ENCODE results near the gene RUFY1.
A peak's percentile ranks its signal among the peaks of the same experiment; 100 is the strongest.

The RUFY1 gene

GRCh38 chr5:179606071-179606909 lies 55.9 kb downstream of the RUFY1 start:
- Mint-ChIP-seq H3K4me1 (ENCODE audit: low read depth) (peaks cover 22% of the 10 kb centered on the region), H3K36me3 (no peaks in the 10 kb centered on the region), H3K27me3 (no peaks in the 10 kb centered on the region), H3K4me3 (no peak overlapping the region), H3K9me3 (ENCODE audit: low read depth) (no peaks in the 10 kb centered on the region), H3K27ac (peak overlapping the region; percentile 25)

- no peaks in the 10 kb centered on the region for H3K36me3 Mint-ChIP-seq
- peaks cover 25% of the 10 kb centered on the region for H3K4me1 Mint-ChIP-seq (ENCODE audit: low read depth)
- no peaks in the 10 kb centered on the region for H3K27me3 Mint-ChIP-seq
- H3K9me3 Mint-ChIP-seq (ENCODE audit: low read depth), result no peaks in the 10 kb centered on the region
- H3K27ac Mint-ChIP-seq, result peak overlapping the region; percentile 16
- no peak overlapping the region for H3K4me3 Mint-ChIP-seq
These were observed 56.5 kb downstream of the RUFY1 start for GRCh38 chr5:179606910-179607159.

- no peaks in the 10 kb centered on the region for H3K36me3 Mint-ChIP-seq
- H3K9me3 Mint-ChIP-seq (ENCODE audit: low read depth), result no peaks in the 10 kb centered on the region
- H3K4me3 Mint-ChIP-seq, result no peak overlapping the region
- peak overlapping the region; percentile 72 for H3K27ac Mint-ChIP-seq
- H3K27me3 Mint-ChIP-seq, result no peaks in the 10 kb centered on the region
- H3K4me1 Mint-ChIP-seq (ENCODE audit: low read depth), result peaks cover 28% of the 10 kb centered on the region
These were observed 57.0 kb downstream of the RUFY1 start for GRCh38 chr5:179607160-179607931.

GRCh38 chr5:179608131-179608581 lies 57.8 kb downstream of the RUFY1 start:
- Mint-ChIP-seq H3K27me3 (no peaks in the 10 kb centered on the region), H3K36me3 (peaks cover 5% of the 10 kb centered on the region), H3K27ac (peak overlapping the region; percentile 72), H3K4me1 (ENCODE audit: low read depth) (peaks cover 34% of the 10 kb centered on the region), H3K9me3 (ENCODE audit: low read depth) (no peaks in the 10 kb centered on the region), H3K4me3 (no peak overlapping the region)

GRCh38 chr5:179609834-179610108 lies 59.4 kb downstream of the RUFY1 start:
- Mint-ChIP-seq H3K4me1 (ENCODE audit: low read depth) (peaks cover 45% of the 10 kb centered on the region), H3K9me3 (ENCODE audit: low read depth) (no peaks in the 10 kb centered on the region), H3K36me3 (peaks cover 10% of the 10 kb centered on the region), H3K27ac (peak overlapping the region; percentile 41), H3K4me3 (no peak overlapping the region), H3K27me3 (no peaks in the 10 kb centered on the region)

- no peaks in the 10 kb centered on the region for H3K27me3 Mint-ChIP-seq
- H3K4me3 Mint-ChIP-seq, result no peak overlapping the region
- H3K36me3 Mint-ChIP-seq, result peaks cover 10% of the 10 kb centered on the region
- H3K4me1 Mint-ChIP-seq (ENCODE audit: low read depth), result peaks cover 48% of the 10 kb centered on the region
- H3K27ac Mint-ChIP-seq, result peak overlapping the region; percentile 70
- no peaks in the 10 kb centered on the region for H3K9me3 Mint-ChIP-seq (ENCODE audit: low read depth)
These were observed 60.0 kb downstream of the RUFY1 start for GRCh38 chr5:179610109-179610902.

GRCh38 chr5:179610903-179611265 lies 60.5 kb downstream of the RUFY1 start:
- H3K4me1 Mint-ChIP-seq (ENCODE audit: low read depth), result peaks cover 52% of the 10 kb centered on the region
- no peaks in the 10 kb centered on the region for H3K27me3 Mint-ChIP-seq
- H3K4me3 Mint-ChIP-seq, result no peak overlapping the region
- peak overlapping the region; percentile 70 for H3K27ac Mint-ChIP-seq
- no peaks in the 10 kb centered on the region for H3K9me3 Mint-ChIP-seq (ENCODE audit: low read depth)
- H3K36me3 Mint-ChIP-seq, result peaks cover 12% of the 10 kb centered on the region

GRCh38 chr5:179612577-179613459 lies 62.5 kb downstream of the RUFY1 start:
- no peaks in the 10 kb centered on the region for H3K27me3 Mint-ChIP-seq
- peaks cover 67% of the 10 kb centered on the region for H3K4me1 Mint-ChIP-seq (ENCODE audit: low read depth)
- H3K36me3 Mint-ChIP-seq, result peaks cover 20% of the 10 kb centered on the region
- H3K9me3 Mint-ChIP-seq (ENCODE audit: low read depth), result no peaks in the 10 kb centered on the region
- H3K4me3 Mint-ChIP-seq, result peak overlapping the region; percentile 20
- H3K27ac Mint-ChIP-seq, result peak overlapping the region; percentile 75

GRCh38 chr5:179613460-179614071 lies 63.2 kb downstream of the RUFY1 start:
- Mint-ChIP-seq H3K27me3 (no peaks in the 10 kb centered on the region), H3K9me3 (ENCODE audit: low read depth) (no peaks in the 10 kb centered on the region), H3K4me3 (peak overlapping the region; percentile 20), H3K27ac (peak overlapping the region; percentile 75), H3K36me3 (peaks cover 23% of the 10 kb centered on the region), H3K4me1 (ENCODE audit: low read depth) (peaks cover 69% of the 10 kb centered on the region)

GRCh38 chr5:179614745-179615144 lies 64.4 kb downstream of the RUFY1 start:
- H3K27ac Mint-ChIP-seq, result peak overlapping the region; percentile 77
- peaks cover 26% of the 10 kb centered on the region for H3K36me3 Mint-ChIP-seq

GRCh38 chr5:179615203-179615602 lies 64.8 kb downstream of the RUFY1 start:
- Mint-ChIP-seq H3K4me3 (no peak overlapping the region), H3K4me1 (ENCODE audit: low read depth) (peaks cover 72% of the 10 kb centered on the region), H3K27ac (peak overlapping the region; percentile 77), H3K27me3 (no peaks in the 10 kb centered on the region), H3K9me3 (ENCODE audit: low read depth) (no peaks in the 10 kb centered on the region), H3K36me3 (peaks cover 29% of the 10 kb centered on the region)

More at GRCh38 chr5:179614745-179615144, 64.4 kb downstream of the RUFY1 start:
- Mint-ChIP-seq H3K27me3 (no peaks in the 10 kb centered on the region), H3K9me3 (ENCODE audit: low read depth) (no peaks in the 10 kb centered on the region), H3K4me3 (peak overlapping the region; percentile 58), H3K4me1 (ENCODE audit: low read depth) (peaks cover 70% of the 10 kb centered on the region)

- Mint-ChIP-seq H3K27ac (peak overlapping the region; percentile 73), H3K4me3 (peak overlapping the region; percentile 59), H3K27me3 (no peaks in the 10 kb centered on the region), H3K4me1 (ENCODE audit: low read depth) (peaks cover 74% of the 10 kb centered on the region), H3K36me3 (peaks cover 38% of the 10 kb centered on the region), H3K9me3 (ENCODE audit: low read depth) (no peaks in the 10 kb centered on the region)
These were observed 65.7 kb downstream of the RUFY1 start for GRCh38 chr5:179616002-179616594.

- Mint-ChIP-seq H3K36me3 (peaks cover 46% of the 10 kb centered on the region), H3K9me3 (ENCODE audit: low read depth) (no peaks in the 10 kb centered on the region), H3K4me3 (peak overlapping the region; percentile 98), H3K4me1 (ENCODE audit: low read depth) (peaks cover 72% of the 10 kb centered on the region), H3K27ac (peak overlapping the region; percentile 72), H3K27me3 (no peaks in the 10 kb centered on the region)
These were observed 67.6 kb downstream of the RUFY1 start for GRCh38 chr5:179617930-179618329.

Data from activated naive CD8-positive, alpha-beta T cell (primary cell).